Natural killer cell (primary cell): Measurements from ENCODE around the gene TCTN1. TPM values are rescaled to one million over a fixed set of nuclear protein-coding genes. Genes with fewer than 3 reads are reported as not detected.

Experiments used
- ATAC-seq, 3 donors: fragments of 150-1000 bp in 2 of 3; fragments of 200-7000 bp in 1 of 3; cut with Tn5 transposase; 1 replicate in 1 of 3; 2 replicates in 2 of 3; pipeline ENCODE4 v1.10.0; 2021; ENCODE audit warnings: mild to moderate bottlenecking in 2 of 3, moderate library complexity in 2 of 3
- DNase-seq, 2 donors: peaks; one replicate each; pipeline versions ENCODE4 v3.0.0 to v3.0.0-alpha.2; 2013 to 2021; ENCODE audit warnings: mixed read lengths in 1 of 2
- H3K27ac ChIP-seq: one replicate; pipeline ENCODE4 v1.5.1; 2013; ENCODE audit warnings: mild to moderate bottlenecking, low read length
- H3K27me3 ChIP-seq: one replicate; pipeline ENCODE4 v1.6.1; 2013; ENCODE audit warnings: low read length; ENCODE audit not compliant: control insufficient read depth, insufficient read depth
- H3K36me3 ChIP-seq: one replicate; pipeline ENCODE4 v1.6.1; 2013; ENCODE audit warnings: low read length; ENCODE audit not compliant: control insufficient read depth, insufficient read depth
- H3K4me1 ChIP-seq: one replicate; pipeline ENCODE4 v1.6.1; 2013; ENCODE audit warnings: low read length; ENCODE audit not compliant: control insufficient read depth, insufficient read depth
- H3K4me3 ChIP-seq: one replicate; pipeline ENCODE4 v1.5.1; 2013; ENCODE audit warnings: low read length
- H3K9me3 ChIP-seq: one replicate; pipeline ENCODE4 v1.6.1; 2013; ENCODE audit warnings: low read length; ENCODE audit not compliant: control insufficient read depth, insufficient read depth
- H3K27ac Mint-ChIP-seq, 2 donors: one replicate each; pipeline ENCODE4 v1.8.0; 2022; ENCODE audit warnings: mild to moderate bottlenecking in 2 of 2, mixed read lengths in 2 of 2, moderate library complexity in 1 of 2
- H3K27me3 Mint-ChIP-seq, 2 donors: one replicate each; pipeline ENCODE4 v1.8.0; 2022; ENCODE audit warnings: low read depth in 2 of 2, mixed read lengths in 2 of 2
- H3K36me3 Mint-ChIP-seq: one replicate; pipeline ENCODE4 v1.8.0; 2022; ENCODE audit warnings: mixed read lengths
- H3K4me1 Mint-ChIP-seq, 2 donors: one replicate each; pipeline ENCODE4 v1.8.0; 2022; ENCODE audit warnings: mixed read lengths in 2 of 2
- H3K4me3 Mint-ChIP-seq: one replicate; pipeline ENCODE4 v1.8.0; 2022; ENCODE audit warnings: mild to moderate bottlenecking, moderate library complexity, mixed read lengths
- H3K9me3 Mint-ChIP-seq, 2 donors: one replicate each; pipeline ENCODE4 v1.8.0; 2022; ENCODE audit warnings: mixed read lengths in 2 of 2
- WGBS: methylation state at CpG from one replicate; pipeline ENCODE4 v1.1.7; 2013; ENCODE audit warnings: missing lambda C conversion rate; ENCODE audit not compliant: insufficient coverage; 5-methylcytosine and 5-hydroxymethylcytosine counted together
- intact Hi-C: fragments of 100-400 bp; cut with micrococcal nuclease; formaldehyde crosslinking; loops from one replicate; pipeline ENCODE4 v1.14.2; 2022
- total RNA-seq, 4 donors: library from RNA; stranded (reverse); fragments of 120-200 nt in 1 of 4; gene quantifications; one replicate each; pipeline versions ENCODE4 v1.2.3 to v1.2.4, GENCODE V29; 2013 to 2022
- TF ChIP-seq, protein P1 (sequence below): fragments of 200-600 bp; IDR thresholded peaks from one replicate; pipeline ENCODE4 v1.8.0; 2022; ENCODE audit warnings: antibody characterized with exemption

TCTN1 gene
- total RNA-seq, 3 donors from 2014 or later (not counting 1 experiment from before 2014, with no cell fraction given) = 4.3 to 6.6 (median 5.2) TPM

DNA sequence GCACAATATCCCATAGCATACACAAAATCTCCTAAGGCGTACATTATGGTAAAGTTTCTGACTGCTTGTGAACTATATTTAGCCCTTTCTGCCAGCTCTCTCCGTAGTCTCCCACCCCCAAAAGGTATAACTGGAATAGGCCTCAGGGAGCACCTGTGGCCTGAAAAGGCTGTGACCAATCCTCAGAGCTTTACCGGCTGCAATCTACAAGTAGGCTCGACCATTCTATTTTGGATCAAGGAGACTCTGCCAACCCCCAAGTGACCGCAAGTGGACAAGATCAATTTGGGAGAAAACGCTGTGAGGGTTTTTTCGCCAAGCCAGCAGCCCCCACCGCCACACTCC lies 32.0 kb upstream of the TCTN1 start:
- Mint-ChIP-seq H3K36me3 (no peaks in the 10 kb centered on the region), H3K4me1 (peaks cover 59 to 65% of the 10 kb centered on the region in 2 donors), H3K4me3 (peak overlapping the region; percentile 95), H3K27me3 (no peaks in the 10 kb centered on the region), H3K9me3 (no peaks in the 10 kb centered on the region), H3K27ac (peak overlapping the region; percentile 92 to 95)
- TF ChIP-seq, protein P1, sequence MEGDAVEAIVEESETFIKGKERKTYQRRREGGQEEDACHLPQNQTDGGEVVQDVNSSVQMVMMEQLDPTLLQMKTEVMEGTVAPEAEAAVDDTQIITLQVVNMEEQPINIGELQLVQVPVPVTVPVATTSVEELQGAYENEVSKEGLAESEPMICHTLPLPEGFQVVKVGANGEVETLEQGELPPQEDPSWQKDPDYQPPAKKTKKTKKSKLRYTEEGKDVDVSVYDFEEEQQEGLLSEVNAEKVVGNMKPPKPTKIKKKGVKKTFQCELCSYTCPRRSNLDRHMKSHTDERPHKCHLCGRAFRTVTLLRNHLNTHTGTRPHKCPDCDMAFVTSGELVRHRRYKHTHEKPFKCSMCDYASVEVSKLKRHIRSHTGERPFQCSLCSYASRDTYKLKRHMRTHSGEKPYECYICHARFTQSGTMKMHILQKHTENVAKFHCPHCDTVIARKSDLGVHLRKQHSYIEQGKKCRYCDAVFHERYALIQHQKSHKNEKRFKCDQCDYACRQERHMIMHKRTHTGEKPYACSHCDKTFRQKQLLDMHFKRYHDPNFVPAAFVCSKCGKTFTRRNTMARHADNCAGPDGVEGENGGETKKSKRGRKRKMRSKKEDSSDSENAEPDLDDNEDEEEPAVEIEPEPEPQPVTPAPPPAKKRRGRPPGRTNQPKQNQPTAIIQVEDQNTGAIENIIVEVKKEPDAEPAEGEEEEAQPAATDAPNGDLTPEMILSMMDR = no peak
- Histone ChIP-seq H3K4me1 (peaks cover 56% of the 10 kb centered on the region), H3K4me3 (peak overlapping the region; percentile 55), H3K27me3 (no peaks in the 10 kb centered on the region), H3K27ac (peak overlapping the region; percentile 74), H3K9me3 (no peaks in the 10 kb centered on the region), H3K36me3 (no peaks in the 10 kb centered on the region)
- no peak for ATAC-seq
- 2% methylated on average over 8 of the region's 8 CpGs for WGBS
- DNase-seq = no peak
- intact Hi-C loops = loop anchor here (2.0 to 5.0 kb wide), 2 partner anchors 35 to 79 kb away; partner anchors contain the start of genes RAD9B and VPS29

DNA sequence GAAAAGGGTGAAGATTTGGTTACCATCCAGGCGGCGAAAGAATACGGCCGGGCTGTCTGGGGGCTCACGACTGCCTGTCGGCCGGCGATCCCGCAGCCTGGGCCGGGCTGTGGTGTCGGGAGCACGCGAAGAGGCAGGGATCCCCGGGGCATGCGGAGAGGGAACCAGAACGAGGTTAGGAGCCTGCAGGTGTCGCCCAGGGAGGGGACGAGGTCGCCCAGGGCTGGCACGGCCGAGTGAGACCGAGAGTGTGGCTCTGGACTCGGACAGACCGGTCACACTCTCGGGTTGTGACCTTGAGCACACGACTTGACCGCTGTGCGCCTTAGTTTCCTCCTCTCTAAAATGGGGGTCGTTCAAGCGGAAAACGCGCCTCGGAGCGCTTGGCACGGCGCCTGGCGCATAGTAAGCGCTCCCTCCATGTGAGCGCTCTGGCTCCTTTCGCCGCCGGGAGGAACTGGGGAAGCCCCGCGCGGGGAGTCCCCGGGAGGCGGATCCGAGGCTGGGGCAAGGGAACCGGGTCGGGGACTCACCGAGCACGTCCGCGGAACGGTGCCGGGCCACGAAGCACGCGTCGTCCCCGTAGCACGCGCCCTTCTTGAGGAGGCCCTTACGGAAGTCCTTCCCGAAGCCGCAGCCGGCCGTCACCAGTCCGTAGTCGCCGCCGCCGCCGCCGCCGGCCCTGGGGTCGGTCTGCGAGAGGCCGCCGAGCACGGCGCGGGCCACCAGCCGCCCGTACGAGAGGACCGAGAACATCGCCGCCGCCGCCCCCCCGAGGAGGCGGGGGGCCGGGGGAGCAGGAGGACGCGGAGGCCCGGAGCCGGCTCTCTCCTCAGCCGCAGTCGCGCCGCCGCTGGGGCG lies 31.4 kb upstream of the TCTN1 start:
- TF ChIP-seq, protein P1 = no peak
- peaks cover 54% of the 10 kb centered on the region for H3K4me1 ChIP-seq
- Mint-ChIP-seq H3K4me3 (peak overlapping the region; percentile 95), H3K36me3 (no peaks in the 10 kb centered on the region), H3K27ac (peak overlapping the region; percentile 92 to 95), H3K27me3 (no peaks in the 10 kb centered on the region), H3K9me3 (no peaks in the 10 kb centered on the region), H3K4me1 (peaks cover 56 to 61% of the 10 kb centered on the region in 2 donors)
- H3K27me3 ChIP-seq = no peaks in the 10 kb centered on the region
- ATAC-seq (peak; percentile 61 to 74 (median 67)), DNase-seq (peak; percentile 83 to 91)
- intact Hi-C loops = loop anchor here (1.0 to 5.0 kb wide), 3 partner anchors 32 to 80 kb away; partner anchors contain the start of genes RAD9B, TCTN1 and VPS29
- H3K27ac ChIP-seq = peak overlapping the region; percentile 74
- peak overlapping the region; percentile 55 for H3K4me3 ChIP-seq
- H3K9me3 ChIP-seq = no peaks in the 10 kb centered on the region
- WGBS = under 1% methylated on average over 104 of the region's 104 CpGs
- H3K36me3 ChIP-seq = no peaks in the 10 kb centered on the region

DNA sequence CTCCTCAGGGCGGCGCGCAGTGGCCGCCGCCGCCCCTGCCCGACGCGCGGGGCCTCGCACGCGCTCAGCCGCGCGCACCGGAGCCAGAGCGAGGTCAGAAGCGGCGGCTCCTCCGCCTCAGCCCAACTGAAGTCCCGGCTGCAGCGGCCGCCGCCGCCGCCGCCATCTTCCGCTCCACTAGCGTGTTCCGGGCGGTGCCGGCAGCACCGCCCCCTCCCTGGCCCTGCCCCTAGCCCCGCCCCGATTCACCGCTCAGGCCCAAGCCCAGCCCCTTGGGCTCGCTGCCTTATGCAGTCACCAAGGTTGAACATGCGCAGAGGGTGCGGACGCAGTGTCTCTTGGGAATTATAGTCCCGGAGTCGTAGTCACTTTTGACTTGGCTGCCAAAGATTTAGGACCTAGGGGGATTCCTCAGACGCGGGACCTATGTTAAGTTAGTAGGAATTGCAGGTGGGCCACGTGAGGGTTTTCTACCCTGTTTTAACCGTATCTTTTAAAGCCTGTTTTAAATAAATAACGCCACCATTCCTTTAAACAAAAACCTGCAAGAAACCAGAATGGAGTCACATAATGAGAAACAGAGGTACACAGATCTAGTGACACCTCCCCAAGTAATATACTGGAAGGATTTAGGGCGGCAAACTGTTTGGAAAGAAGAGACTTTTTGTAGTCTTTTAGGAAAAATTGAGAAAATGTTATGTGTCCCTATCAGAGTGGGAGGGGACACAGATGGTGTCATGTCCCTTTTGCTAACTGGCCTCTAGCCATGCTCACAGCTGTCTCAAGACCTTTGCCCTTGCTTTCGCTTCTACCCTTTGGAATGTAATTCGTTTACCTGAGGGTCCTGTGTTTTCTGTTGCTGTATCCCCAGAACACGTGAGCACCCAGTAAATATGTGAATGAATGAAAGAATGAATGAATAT lies 30.5 kb upstream of the TCTN1 start, which contains the start of gene PPTC7:
Gene PPTC7, minus strand, starts transcription at position 182 of the 923 bp plus-strand sequence. CDS start 287 bp downstream, outside the sequence.
- H3K27me3 ChIP-seq = no peaks in the 10 kb centered on the region
- no peaks in the 10 kb centered on the region for H3K27me3 Mint-ChIP-seq
- H3K4me3 Mint-ChIP-seq = peak within 1 kb of the TSS; percentile 95
- H3K4me3 ChIP-seq = peak within 1 kb of the TSS; percentile 55
- intact Hi-C loops = loop anchor here (1.0 to 5.0 kb wide), 3 partner anchors 31 to 81 kb away; partner anchors contain the start of genes RAD9B, TCTN1 and VPS29
- H3K4me1 Mint-ChIP-seq = peaks cover 47 to 52% of the 10 kb centered on the region in 2 donors
- peak within 1 kb of the TSS; percentile 92 to 95 for H3K27ac Mint-ChIP-seq
- H3K4me1 ChIP-seq = peaks cover 51% of the 10 kb centered on the region
- no peaks in the 10 kb centered on the region for H3K9me3 Mint-ChIP-seq
- H3K27ac ChIP-seq = peak within 1 kb of the TSS; percentile 74
- DNase-seq = peak; percentile 90 to 98
- TF ChIP-seq, protein P1 = no peak
- H3K9me3 ChIP-seq = no peaks in the 10 kb centered on the region
- WGBS = 5% methylated on average over 49 of the region's 52 CpGs
- H3K36me3 Mint-ChIP-seq = no peaks in the 10 kb centered on the region
- peak; percentile 86 to 99 (median 94) for ATAC-seq
- H3K36me3 ChIP-seq = no peaks in the 10 kb centered on the region
